Eye (tissue), 1 donor: ENCODE measurements around the gene FFAR1.
A peak's percentile ranks its signal among the peaks of the same experiment; 100 is the strongest.
"Not testable (repeated sequence)": the region's sequence is repeated elsewhere in the genome, so short reads cannot be mapped to it uniquely, and the experiment has no call there.

Experiments
- DNase-seq: peaks from one replicate; pipeline ENCODE4 v3.0.0-alpha.2; 2015

FFAR1 gene

DNA sequence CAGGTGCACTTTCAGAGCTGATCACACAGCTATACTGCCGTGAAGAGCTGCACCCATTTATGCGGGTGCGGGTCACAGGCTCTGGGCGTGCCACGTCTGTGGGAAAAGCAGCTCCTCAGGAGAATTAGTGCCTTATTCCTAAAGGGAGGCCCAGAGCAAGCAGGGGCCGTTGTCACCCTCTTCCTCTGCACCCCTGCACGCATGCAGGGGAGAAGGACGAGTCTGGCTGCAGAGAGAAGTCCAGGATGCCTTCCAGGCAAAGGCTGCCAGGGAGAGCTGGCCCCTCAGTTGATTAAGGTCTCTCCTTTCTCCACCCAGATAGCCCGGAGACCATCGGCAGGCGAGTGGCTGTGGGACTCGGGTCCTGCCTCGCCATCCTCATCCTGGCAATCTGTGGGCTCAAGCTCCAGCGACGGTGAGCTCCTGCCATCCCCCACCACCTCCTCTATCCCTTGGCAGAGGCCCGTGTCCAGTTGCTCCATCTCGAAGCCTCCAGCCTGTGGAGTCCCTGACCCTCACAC is 3.1 kb upstream of the FFAR1 start:
- no peak for DNase-seq

DNA sequence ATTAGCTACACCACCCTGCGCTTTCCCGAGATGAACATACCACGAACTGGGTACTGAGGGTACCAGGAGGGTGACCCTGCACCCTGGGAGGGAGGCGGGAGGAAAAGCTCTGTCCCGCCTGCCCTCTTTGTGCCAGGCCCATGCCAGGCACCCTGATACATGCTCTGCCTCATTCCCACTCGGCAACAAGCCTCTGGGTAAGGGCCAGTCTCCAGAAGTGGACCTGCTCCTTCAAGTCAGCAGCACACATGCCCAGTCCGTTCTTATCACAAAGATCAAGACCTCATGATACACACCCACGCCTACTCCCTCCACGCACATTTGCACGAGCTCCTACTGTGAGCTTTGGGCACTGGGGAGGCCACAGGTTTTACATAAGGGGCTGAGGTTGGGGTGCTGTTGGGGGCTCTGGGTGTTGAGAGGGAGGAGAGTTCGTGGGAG is 2.0 kb upstream of the FFAR1 start:
- DNase-seq: no peak

- DNase-seq: no peak
These were observed 1.3 kb upstream of the FFAR1 start for GRCh38 chr19:35346193-35347052.

DNA sequence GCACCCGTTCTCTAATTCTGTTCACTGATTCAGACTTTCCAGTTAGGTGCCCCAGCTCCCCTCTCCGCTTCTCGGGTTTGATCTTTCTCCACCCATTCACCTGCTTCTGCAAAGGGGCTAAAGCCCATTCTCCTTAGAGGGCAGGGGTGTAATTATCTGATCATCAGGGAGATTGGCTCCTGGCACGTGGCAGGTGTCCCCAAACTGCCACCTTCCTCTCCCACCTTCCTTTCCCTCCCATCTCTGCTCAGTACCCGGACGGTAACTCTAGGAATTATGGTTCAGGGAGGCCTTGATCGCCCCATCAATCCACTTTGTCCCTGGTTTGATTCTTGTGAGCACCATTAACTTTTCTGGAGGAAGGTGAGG is 212 bp downstream of the FFAR1 start:
- no peak for DNase-seq

DNA sequence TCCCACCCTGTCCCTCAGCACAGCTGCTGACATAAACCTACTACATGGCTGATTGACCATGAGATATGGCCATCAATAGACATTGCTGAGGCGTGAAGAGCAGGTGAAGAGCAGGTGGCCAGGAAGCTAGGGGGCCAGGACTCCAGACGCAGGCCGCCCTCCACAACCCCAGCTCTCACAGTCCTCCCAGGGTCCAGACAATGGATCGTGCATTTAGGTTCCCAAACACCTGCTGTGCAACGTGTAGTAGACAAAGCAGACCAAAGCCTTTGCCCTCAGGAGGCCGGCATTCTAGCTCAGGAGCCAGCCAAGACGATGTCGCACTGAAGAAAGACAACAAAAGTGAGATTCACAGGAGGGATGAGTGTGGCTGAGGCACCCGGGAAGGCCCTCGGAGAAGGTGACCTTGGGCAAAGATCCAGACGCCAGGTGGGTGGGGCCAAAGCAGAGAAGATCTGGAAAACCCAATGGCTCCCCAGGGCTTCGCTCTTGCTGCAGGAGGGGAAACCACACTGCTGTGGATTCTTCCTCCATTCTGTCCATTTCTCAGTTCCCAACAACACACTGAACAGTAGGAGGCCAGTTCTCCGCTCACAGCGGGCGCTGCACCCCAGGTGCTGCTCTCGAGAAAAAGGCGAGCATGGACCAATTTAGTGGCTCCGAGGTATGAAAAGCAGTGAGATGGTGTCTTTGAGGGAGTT is 1.4 kb downstream of the FFAR1 start:
- peak; percentile 41 for DNase-seq

- no peak for DNase-seq
These were observed 2.2 kb downstream of the FFAR1 start for GRCh38 chr19:35349614-35350521.

DNA sequence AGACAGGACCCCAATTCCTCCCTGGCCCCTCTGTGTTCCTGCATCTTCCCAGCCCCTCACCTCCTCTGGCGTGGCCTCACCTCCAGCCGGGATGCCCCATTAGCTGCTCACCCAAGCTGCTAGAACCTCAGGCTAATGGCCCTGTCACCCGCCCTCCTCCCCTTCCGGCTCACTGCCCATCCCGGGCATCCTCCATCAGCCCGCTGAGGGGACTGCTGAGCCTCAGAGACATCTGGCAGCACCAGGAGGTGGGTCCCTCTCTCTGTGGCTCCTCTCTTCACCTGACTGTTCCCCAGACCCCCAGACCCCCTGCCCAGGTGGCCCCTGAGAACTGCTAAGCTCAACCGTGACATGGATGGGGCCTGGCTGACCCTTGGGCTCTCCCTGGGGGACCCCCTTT is 2.9 kb downstream of the FFAR1 start:
- DNase-seq: peak; percentile 79

- DNase-seq: no peak
These were observed 3.9 kb downstream of the FFAR1 start for GRCh38 chr19:35351411-35352176.

GRCh38 chr19:35352177-35352447 is 4.4 kb downstream of the FFAR1 start:
- DNase-seq: no peak

DNA sequence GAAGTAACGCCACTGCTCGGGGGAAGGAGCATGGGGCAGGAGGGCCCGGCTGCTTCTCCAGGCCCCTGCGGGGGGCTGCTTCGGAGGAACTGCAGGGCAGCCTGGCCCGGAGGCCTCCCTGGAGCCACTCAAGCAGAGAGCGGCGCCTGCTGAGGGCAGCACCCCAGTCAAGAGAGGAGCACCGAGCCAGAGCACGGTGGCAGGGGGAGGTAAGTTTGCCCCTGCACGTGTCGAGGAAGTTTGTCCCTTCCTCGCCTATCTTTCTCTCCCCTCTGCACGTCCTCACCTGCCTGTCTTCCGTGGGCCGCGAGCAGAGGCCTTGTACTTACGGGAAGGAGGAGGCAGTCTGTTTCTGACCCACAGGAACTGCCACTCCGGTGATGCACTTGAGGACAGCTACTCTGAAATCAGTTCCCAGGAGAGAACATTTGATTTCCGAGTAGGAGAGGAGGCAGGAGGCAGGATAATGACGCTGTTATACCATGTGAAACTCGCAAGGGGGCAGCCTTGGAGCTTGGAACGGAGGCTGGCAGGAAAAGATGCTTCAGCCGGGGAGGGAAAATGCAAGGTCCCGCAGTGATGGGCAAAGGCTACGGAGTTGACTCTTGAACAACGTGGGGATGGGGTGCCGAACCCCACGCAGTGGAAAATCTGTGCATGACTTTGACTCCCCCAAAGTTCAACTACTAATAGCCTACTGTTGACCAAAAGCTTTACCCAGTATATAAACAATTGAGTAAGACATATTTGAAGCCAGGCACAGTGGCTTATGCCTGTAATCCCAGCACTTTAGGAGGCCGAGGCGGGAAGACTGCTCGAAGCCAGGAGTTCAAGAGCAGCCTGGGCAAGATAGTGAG is 5.0 kb downstream of the FFAR1 start:
- peak; percentile 90 for DNase-seq

GRCh38 chr19:35353635-35354034 is 5.9 kb downstream of the FFAR1 start:
- no peak for DNase-seq

- DNase-seq: no peak
These were observed 7.2 kb downstream of the FFAR1 start for GRCh38 chr19:35354898-35355297.

GRCh38 chr19:35355791-35356460 is 8.2 kb downstream of the FFAR1 start:
- DNase-seq: no peak

DNA sequence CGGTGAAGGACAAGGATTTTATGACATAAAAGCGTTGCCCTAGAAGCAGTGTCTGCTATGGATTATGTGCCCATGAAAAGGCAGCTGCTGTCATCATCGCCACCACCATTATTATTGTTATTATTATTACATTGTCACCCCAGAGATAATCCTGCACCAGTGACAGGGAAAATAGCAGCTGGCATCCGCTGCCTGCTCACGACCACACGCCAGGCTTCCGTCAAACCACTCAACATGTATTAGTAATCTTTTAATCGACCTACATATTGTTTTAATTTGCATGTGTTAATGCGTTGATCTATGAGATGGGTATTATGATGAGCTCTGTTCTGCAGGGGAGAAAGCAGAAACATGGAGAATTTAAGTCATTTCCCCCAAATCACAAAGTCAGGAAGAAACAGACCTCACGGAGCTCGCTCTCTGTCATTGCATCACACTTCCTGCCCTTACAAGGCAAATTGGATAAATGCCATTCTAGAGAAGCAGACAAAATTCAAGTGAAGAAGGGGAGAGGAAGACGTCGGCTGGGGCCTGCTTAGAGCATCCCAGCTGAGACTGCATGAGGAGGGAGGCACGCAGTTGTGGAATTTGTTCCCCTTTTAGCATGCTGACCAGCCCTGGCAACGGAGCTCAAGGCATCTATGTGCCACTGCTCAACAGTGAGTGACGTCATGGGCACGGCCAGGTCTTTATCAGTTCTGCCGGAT is 10.3 kb downstream of the FFAR1 start, which contains the start of gene FFAR3:
FFAR3 (plus strand) TSS at position 594 of the 707 bp plus-strand sequence. CDS start 431 bp downstream, outside the sequence.
- DNase-seq: no peak

- not testable (repeated sequence) for DNase-seq
These were observed 11.1 kb downstream of the FFAR1 start for GRCh38 chr19:35358834-35359233.

- DNase-seq: not testable (repeated sequence)
These were observed 11.7 kb downstream of the FFAR1 start for GRCh38 chr19:35359395-35359794.

DNA sequence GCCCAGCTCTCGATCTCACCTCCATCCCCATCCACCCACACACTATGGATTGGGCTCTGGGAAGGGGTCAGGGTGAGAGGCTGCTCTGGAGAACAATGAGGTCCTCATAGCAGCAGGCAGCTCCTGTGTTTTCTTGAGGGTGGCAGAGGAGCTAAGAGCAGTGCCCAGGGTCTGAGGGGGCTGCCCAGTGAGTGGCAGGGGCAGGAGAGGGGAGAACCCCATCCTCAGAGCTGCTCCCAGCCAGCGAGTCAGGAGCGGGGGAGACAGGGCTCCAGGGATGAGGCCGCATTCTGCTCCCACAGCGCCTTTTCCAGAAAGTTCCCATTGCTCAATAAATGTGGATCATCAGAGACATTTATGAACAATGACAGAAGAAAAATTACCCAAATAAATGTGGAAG is 12.4 kb downstream of the FFAR1 start:
- DNase-seq: not testable (repeated sequence)

DNA sequence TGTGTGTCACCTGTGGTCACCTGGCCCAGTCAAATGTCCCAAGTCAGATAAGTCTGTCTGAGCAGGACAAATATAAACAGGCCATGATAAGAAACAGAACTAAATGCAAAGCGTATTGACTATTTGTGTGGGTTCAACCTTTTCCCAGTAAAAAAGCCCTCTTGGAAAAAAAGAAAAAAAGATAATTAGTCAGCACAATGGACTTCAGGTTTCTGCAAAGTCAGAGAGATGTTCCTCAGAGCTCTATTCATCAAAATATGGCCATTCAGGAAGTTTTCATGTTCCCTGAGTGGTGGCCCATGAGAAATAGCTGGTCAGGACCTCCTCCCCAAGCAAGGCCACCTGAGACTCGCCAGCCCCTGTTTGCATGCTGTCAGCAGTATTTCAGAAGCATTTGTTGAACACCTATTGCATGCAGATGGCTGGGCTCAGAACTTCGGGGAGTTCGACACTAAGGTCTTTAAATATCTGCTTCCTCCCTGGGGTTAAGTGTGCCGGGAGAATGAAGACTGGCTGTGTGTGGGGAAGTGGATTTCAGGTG is 13.2 kb downstream of the FFAR1 start:
- no peak for DNase-seq

DNA sequence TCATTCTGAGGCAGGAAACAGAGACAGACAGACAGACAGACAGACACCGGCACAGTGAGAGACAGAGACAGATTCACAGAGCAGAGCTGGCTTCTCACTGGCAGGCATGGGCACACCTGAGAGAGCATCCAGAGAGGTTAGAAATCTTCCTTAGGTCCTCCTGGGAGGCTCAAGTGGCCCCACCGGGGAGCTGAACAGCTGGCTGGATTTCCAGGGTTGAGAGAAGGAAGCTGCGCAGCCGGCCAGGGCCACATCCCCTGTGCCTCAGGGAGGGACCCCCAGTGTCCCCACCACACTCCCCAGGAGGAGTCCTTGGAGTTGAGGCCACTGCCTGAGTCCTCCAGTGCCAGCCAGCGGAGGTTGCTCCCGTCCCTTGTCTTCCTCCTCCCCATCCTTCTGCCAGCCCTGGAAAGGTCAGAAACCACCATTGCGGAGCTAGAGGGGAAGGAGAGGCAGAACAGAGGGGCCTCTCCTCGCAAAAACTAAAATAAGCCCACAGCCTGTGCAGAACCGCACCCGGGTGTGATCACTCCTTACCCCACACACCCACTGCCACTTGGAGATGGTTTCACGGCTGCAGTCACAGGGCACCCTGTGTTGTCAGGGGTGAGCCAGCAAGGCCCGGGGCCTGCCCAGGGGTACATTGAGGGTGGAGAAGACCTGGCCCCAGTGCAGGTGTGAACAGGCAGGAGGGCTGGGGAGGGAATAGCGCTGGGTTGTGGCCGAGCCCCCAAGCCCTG is 14.7 kb downstream of the FFAR1 start:
- DNase-seq: no peak
